GM23338 (cell line): ENCODE data around the gene CHAT.

Source experiments
- CREB1 ChIP-seq: fragments of 250-450 bp; sonication (Bioruptor Pico); IDR thresholded peaks from 2 replicates; pipeline ENCODE4 v1.5.0; 2020; ENCODE audit warnings: low read depth, mild to moderate bottlenecking, moderate library complexity
- EZH2phosphoT487 ChIP-seq: fragments of 200-600 bp; sonication (generic); IDR thresholded peaks from one replicate; pipeline ENCODE4 v1.8.1; 2018; ENCODE audit warnings: antibody characterized with exemption; ENCODE audit not compliant: unreplicated experiment
- TF ChIP-seq, protein P1 (sequence below), 2 experiments: fragments of 200-600 bp in 1 of 2; sonication (generic) in 1 of 2; conservative IDR thresholded peaks; 2 replicates each; pipeline versions ENCODE4 v1.5.1 to v1.6.1; 2016 to 2017; ENCODE audit warnings: antibody characterized with exemption in 2 of 2, low read depth in 2 of 2, mild to moderate bottlenecking in 2 of 2, moderate library complexity in 1 of 2
- TF ChIP-seq, protein P2 (sequence below): IDR thresholded peaks from 2 replicates; pipeline ENCODE4 v1.6.1; 2016; ENCODE audit warnings: antibody characterized with exemption
- TF ChIP-seq, protein P3 (sequence below): IDR thresholded peaks from one replicate; pipeline ENCODE4 v1.6.1; 2018; ENCODE audit warnings: antibody characterized with exemption; ENCODE audit not compliant: unreplicated experiment

DNA sequence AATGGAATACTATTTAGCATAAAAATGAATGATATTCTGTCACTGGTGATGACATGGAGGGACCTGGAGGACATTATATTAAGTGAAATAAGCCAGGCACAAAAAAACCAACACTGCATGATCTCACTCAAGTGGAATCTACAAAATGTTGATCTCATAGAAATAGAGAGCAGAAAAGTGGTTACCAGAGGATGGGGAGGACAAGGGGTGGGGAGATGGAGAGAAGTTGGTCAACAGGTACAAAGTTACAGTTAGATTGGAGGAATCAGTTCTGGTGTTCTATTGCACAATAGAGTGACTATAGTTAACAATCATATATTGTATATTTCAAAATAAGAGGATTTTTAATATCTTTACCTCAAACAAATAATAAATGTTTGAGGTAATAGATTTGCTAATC is 28.4 kb upstream of the CHAT start:
- TF ChIP-seq, protein P1, sequence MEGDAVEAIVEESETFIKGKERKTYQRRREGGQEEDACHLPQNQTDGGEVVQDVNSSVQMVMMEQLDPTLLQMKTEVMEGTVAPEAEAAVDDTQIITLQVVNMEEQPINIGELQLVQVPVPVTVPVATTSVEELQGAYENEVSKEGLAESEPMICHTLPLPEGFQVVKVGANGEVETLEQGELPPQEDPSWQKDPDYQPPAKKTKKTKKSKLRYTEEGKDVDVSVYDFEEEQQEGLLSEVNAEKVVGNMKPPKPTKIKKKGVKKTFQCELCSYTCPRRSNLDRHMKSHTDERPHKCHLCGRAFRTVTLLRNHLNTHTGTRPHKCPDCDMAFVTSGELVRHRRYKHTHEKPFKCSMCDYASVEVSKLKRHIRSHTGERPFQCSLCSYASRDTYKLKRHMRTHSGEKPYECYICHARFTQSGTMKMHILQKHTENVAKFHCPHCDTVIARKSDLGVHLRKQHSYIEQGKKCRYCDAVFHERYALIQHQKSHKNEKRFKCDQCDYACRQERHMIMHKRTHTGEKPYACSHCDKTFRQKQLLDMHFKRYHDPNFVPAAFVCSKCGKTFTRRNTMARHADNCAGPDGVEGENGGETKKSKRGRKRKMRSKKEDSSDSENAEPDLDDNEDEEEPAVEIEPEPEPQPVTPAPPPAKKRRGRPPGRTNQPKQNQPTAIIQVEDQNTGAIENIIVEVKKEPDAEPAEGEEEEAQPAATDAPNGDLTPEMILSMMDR (conservative IDR thresholded peaks at IDR 0.05; ENCODE audit: low read depth in 2 of 2), result no peak
- TF ChIP-seq EZH2phosphoT487, result no peak
- TF ChIP-seq, protein P2, sequence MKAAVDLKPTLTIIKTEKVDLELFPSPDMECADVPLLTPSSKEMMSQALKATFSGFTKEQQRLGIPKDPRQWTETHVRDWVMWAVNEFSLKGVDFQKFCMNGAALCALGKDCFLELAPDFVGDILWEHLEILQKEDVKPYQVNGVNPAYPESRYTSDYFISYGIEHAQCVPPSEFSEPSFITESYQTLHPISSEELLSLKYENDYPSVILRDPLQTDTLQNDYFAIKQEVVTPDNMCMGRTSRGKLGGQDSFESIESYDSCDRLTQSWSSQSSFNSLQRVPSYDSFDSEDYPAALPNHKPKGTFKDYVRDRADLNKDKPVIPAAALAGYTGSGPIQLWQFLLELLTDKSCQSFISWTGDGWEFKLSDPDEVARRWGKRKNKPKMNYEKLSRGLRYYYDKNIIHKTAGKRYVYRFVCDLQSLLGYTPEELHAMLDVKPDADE, result no peak
- TF ChIP-seq, protein P3, sequence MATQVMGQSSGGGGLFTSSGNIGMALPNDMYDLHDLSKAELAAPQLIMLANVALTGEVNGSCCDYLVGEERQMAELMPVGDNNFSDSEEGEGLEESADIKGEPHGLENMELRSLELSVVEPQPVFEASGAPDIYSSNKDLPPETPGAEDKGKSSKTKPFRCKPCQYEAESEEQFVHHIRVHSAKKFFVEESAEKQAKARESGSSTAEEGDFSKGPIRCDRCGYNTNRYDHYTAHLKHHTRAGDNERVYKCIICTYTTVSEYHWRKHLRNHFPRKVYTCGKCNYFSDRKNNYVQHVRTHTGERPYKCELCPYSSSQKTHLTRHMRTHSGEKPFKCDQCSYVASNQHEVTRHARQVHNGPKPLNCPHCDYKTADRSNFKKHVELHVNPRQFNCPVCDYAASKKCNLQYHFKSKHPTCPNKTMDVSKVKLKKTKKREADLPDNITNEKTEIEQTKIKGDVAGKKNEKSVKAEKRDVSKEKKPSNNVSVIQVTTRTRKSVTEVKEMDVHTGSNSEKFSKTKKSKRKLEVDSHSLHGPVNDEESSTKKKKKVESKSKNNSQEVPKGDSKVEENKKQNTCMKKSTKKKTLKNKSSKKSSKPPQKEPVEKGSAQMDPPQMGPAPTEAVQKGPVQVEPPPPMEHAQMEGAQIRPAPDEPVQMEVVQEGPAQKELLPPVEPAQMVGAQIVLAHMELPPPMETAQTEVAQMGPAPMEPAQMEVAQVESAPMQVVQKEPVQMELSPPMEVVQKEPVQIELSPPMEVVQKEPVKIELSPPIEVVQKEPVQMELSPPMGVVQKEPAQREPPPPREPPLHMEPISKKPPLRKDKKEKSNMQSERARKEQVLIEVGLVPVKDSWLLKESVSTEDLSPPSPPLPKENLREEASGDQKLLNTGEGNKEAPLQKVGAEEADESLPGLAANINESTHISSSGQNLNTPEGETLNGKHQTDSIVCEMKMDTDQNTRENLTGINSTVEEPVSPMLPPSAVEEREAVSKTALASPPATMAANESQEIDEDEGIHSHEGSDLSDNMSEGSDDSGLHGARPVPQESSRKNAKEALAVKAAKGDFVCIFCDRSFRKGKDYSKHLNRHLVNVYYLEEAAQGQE, result no peak
- TF ChIP-seq CREB1 (CRISPR knock-in tag), result no peak
